Psoas muscle (tissue), 8 donors: ENCODE data around the gene PRCC. TPM values are rescaled to one million over a fixed set of nuclear protein-coding genes. Genes with fewer than 3 reads are reported as not detected.

Experiments used
- ATAC-seq, 4 donors: fragments of 200-7000 bp; cut with Tn5 transposase; one replicate each; pipeline ENCODE4 v1.9.1; 2020; ENCODE audit warnings: moderate library complexity in 3 of 4, mild to moderate bottlenecking in 2 of 4
- DNase-seq, 2 donors: peaks; one replicate each; pipeline ENCODE4 v3.0.0-alpha.2; 2020
- H3K27ac ChIP-seq: fragments of 200-600 bp; one replicate; pipeline ENCODE4 v1.8.0; 2022
- H3K27me3 ChIP-seq, 3 donors: fragments of 200-600 bp in 1 of 3; one replicate each; pipeline versions ENCODE4 v1.6.1 to v1.8.0; 2013 to 2022; ENCODE audit warnings: low read length in 2 of 3, mild to moderate bottlenecking in 2 of 3, moderate library complexity in 1 of 3; ENCODE audit not compliant: insufficient read depth in 3 of 3
- H3K36me3 ChIP-seq, 2 donors: fragments of 200-600 bp in 1 of 2; one replicate each; pipeline versions ENCODE4 v1.6.1 to v1.8.0; 2013 to 2022; ENCODE audit warnings: low read depth in 1 of 2, mild to moderate bottlenecking in 1 of 2, moderate library complexity in 1 of 2; ENCODE audit not compliant: insufficient read depth in 1 of 2
- H3K4me1 ChIP-seq: fragments of 200-600 bp; one replicate; pipeline ENCODE4 v1.8.0; 2022
- H3K4me3 ChIP-seq: fragments of 200-600 bp; one replicate; pipeline ENCODE4 v1.8.0; 2022; ENCODE audit warnings: mild to moderate bottlenecking
- H3K9me3 ChIP-seq: fragments of 200-600 bp; one replicate; pipeline ENCODE4 v1.8.0; 2022
- WGBS, 3 donors: extraction: QIAGEN DNeasy Blood & Tissue Kit; methylation state at CpG; one replicate each; pipeline versions ENCODE4 v1.1.6 to v1.1.7; 2013; 5-methylcytosine and 5-hydroxymethylcytosine counted together
- intact Hi-C, 2 donors: fragments of 100-400 bp; cut with DNase I; formaldehyde crosslinking; loops; one replicate each; pipeline versions ENCODE4 v1.11.0 to v1.14.2; 2022
- polyA plus RNA-seq, 3 donors: library from polyadenylated mRNA; stranded (reverse); fragments of 200-250 nt; gene quantifications; one replicate each; pipeline ENCODE4 v1.2.3, GENCODE V29; 2013
- total RNA-seq, 4 donors: library from RNA; stranded (reverse); fragmentation: NEBNext Ultra II Directional in 2 of 4; extraction: Animal tissue kit (Norgen Biotek cat#: 25700) in 2 of 4; gene quantifications; one replicate each; pipeline versions ENCODE4 v1.2.1 to v1.2.4, GENCODE V29; 2021 to 2023
- TF ChIP-seq, protein P1 (sequence below): fragments of 200-600 bp; IDR thresholded peaks from one replicate; pipeline ENCODE4 v1.8.0; 2022; ENCODE audit warnings: antibody characterized with exemption
- donor health status: healthy with polysubstance abuse.
- donor health status: DM: no; HTN: no; CAD: no; lungs with moderate emphysema.
- donor health status: Bipolar disorder and iron deficiency.
- donor health status: healthy.
- donor health status: DM: yes; HTN: yes; CAD: no.
- donor health status: DM: no; HTN: no; CAD: no.
- donor health status: DM: no; HTN: no; CAD: no.
- donor health status: DM: yes; HTN: yes; CAD: no.

The PRCC gene
- total and polyA plus RNA-seq, 7 donors, result 43.7 to 107 (median 68.8) TPM

DNA sequence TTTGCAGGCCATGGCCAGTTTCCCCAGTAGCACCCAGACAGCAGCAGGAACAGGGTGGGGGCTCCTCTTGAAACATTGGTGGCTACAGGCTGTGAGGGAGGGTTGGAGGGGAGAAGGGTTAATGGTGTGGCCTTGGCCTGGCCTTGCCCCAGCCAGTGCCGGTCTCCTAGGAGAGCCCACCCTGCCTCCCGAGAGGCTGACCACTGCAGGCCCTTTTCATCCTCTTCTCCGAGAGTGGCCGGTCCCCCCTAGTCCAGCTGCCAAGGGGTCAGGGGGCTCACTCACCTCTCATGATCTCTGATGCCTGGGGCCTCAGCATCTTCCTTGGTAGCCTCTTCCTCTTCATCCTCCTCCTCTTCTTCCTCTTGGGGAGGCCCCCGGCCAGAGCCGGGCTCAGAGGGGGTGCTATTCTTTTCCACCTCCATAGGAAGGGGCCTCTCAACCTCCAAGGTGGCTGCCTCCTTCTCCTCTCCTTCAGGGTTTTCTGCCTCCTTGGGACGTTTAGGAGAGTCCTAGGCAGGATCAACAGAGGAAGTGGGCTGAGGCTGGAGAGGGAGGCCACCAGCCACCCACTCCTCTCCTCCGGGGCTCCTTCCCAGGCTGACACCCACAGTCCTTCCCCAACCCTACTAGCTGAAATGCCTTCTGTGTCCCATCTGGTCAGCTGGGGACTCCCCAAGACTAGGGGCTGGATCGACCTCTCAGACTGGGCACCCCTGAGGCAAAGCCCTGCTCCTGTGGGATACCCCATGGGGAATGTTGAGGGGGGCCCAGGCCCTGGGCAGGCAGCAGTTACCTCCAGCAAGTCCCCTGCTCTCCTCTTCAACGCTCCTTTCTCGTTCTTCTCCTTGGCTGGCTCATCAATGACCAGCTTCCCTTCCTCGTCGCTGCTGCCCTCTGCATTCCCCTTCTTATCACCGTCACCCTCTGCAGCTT, 23.7 kb upstream of the PRCC start:
- no peak for ATAC-seq
- TF ChIP-seq, protein P1, sequence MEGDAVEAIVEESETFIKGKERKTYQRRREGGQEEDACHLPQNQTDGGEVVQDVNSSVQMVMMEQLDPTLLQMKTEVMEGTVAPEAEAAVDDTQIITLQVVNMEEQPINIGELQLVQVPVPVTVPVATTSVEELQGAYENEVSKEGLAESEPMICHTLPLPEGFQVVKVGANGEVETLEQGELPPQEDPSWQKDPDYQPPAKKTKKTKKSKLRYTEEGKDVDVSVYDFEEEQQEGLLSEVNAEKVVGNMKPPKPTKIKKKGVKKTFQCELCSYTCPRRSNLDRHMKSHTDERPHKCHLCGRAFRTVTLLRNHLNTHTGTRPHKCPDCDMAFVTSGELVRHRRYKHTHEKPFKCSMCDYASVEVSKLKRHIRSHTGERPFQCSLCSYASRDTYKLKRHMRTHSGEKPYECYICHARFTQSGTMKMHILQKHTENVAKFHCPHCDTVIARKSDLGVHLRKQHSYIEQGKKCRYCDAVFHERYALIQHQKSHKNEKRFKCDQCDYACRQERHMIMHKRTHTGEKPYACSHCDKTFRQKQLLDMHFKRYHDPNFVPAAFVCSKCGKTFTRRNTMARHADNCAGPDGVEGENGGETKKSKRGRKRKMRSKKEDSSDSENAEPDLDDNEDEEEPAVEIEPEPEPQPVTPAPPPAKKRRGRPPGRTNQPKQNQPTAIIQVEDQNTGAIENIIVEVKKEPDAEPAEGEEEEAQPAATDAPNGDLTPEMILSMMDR, result no peak
- Histone ChIP-seq H3K9me3 (no peaks in the 10 kb centered on the region), H3K4me1 (peaks cover 36% of the 10 kb centered on the region), H3K4me3 (no peak overlapping the region), H3K36me3 (peaks cover 8 to 36% of the 10 kb centered on the region in 2 donors), H3K27me3 (no peaks in the 10 kb centered on the region), H3K27ac (no peak overlapping the region)
- DNase-seq, result no peak
- intact Hi-C loops, result no loop called here
- 79 to 84% (median 81%) methylated on average over 12 to 14 of the region's 14 CpGs for WGBS, 3 donors

DNA sequence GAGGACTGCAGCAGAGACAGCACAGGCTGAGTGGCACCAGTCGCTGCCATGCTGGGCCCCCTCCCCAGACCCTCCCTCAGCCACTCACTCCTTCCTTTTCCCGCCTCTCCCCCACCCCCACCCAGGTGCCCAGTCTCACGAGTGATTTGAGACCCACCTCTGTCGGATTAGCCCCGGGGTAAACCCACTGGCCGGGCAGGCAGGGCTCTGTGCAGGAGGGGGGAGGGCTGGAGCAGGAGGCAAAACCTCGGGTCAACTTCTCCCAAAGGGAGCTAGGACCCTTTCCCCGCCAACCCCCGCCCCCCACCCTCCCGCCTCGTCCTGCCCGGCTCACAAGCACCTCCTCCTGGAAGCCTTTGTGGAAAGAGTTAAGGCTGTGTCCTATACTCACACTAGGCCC, 23.0 kb upstream of the PRCC start:
- intact Hi-C loops, result no loop called here
- ATAC-seq, result no peak

DNA sequence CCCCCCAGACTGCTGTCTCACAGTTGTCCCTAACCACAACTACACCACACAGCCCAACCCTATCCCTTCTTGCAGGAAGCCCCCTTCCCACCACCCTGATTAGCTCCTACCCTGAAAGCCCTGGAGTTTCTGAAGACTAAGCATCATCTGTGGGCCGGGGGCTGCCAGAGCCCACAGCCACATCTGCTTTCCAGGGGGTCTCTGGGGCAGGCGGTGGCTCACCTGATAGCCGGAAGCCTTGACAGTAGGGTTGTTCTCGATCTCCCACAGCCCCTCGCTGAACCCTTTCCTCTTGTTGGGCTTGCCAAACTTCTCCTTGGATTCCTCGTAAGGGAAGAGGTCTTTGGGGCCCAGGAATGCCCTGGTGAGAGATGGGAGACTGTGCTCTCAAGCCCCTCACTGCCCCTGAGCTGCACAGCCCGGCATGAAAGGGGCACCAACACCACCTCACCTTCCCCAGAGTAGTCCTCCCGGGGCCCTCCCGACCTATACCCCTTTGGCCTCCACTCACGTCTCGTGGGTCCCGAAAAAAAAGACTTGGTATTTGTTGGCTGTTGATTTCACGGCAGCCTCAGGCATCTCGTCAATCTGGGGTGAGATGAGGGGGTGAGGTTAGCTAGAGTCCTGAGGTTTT, 22.4 kb upstream of the PRCC start:
- peaks cover 43% of the 10 kb centered on the region for H3K4me1 ChIP-seq
- no peaks in the 10 kb centered on the region for H3K27me3 ChIP-seq
- TF ChIP-seq, protein P1, result no peak
- no peak for ATAC-seq
- H3K9me3 ChIP-seq, result no peaks in the 10 kb centered on the region
- H3K27ac ChIP-seq, result peak overlapping the region; percentile 39
- DNase-seq, result no peak
- H3K36me3 ChIP-seq, result peaks cover 8 to 35% of the 10 kb centered on the region in 2 donors
- intact Hi-C loops, result no loop called here
- 72 to 85% (median 76%) methylated on average over 14 of the region's 14 CpGs for WGBS, 3 donors
- no peak overlapping the region for H3K4me3 ChIP-seq

More for the DNA sequence above, 23.0 kb upstream of the PRCC start:
- no peak overlapping the region for H3K4me3 ChIP-seq
- no peaks in the 10 kb centered on the region for H3K27me3 ChIP-seq
- TF ChIP-seq, protein P1, result no peak
- H3K9me3 ChIP-seq, result no peaks in the 10 kb centered on the region
- peaks cover 40% of the 10 kb centered on the region for H3K4me1 ChIP-seq
- H3K27ac ChIP-seq, result peak overlapping the region; percentile 39
- peaks cover 8 to 35% of the 10 kb centered on the region in 2 donors for H3K36me3 ChIP-seq
- no peak for DNase-seq
- WGBS, 3 donors, result 67 to 81% (median 71%) methylated on average over 7 to 12 of the region's 12 CpGs

DNA sequence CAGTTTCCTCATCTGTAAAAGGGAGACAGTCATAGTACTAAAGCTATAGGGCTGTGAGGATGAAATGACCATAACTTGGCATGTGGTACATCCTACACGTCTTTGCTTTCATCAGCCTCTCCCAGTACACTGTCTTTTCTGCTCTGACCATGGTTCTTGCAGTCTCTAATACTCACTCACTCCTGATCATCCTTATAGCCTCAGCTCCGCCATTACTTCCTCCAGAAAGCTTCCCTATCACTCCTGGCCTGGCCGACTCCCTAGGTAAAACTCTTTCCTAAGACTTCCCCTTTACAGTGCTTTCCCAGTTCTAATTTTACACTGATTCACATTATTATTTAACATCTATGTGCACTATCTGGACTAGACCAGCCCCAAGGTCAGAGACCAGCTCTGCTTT, 21.5 kb upstream of the PRCC start:
- DNase-seq (no peak), ATAC-seq (no peak)
- WGBS, 3 donors, result 59 to 72% (median 67%) methylated on average over 3 of the region's 3 CpGs
- Histone ChIP-seq H3K27ac (peak overlapping the region; percentile 98), H3K36me3 (peaks cover 8 to 35% of the 10 kb centered on the region in 2 donors), H3K27me3 (no peaks in the 10 kb centered on the region), H3K9me3 (no peaks in the 10 kb centered on the region), H3K4me1 (peaks cover 41% of the 10 kb centered on the region), H3K4me3 (peak overlapping the region; percentile 96)
- TF ChIP-seq, protein P1, result no peak
- intact Hi-C loops, result no loop called here
